A549 (cell line): Measurements from ENCODE around the gene TRPC5OS.

Experiments
- HEYL ChIP-seq: fragments of 250-450 bp; sonication (Bioruptor Pico); IDR thresholded peaks from 2 replicates; pipeline ENCODE4 v1.8.0; 2021; ENCODE audit warnings: mild to moderate bottlenecking, moderate library complexity
- HMGXB4 ChIP-seq: fragments of 250-450 bp; sonication (Bioruptor Pico); IDR thresholded peaks from 2 replicates; pipeline ENCODE4 v1.5.0; 2021; ENCODE audit warnings: mild to moderate bottlenecking, moderate library complexity, borderline replicate concordance
- POLR2A ChIP-seq: IDR thresholded peaks from 2 replicates; pipeline ENCODE4 v1.6.1; 2012; ENCODE audit warnings: mild to moderate bottlenecking, low read length

GRCh38 chrX:111829345-111829744, 46.6 kb upstream of the TRPC5OS start:
- no peak for TF ChIP-seq HEYL (CRISPR knock-in tag)
- no peak for TF ChIP-seq POLR2A
- TF ChIP-seq HMGXB4 (CRISPR knock-in tag): no peak
